Heart right ventricle (tissue), 16 donors: ENCODE measurements around the gene CXorf58. TPM values are rescaled to one million over a fixed set of nuclear protein-coding genes. Genes with fewer than 3 reads are reported as not detected.
"Not testable (repeated sequence)": the region's sequence is repeated elsewhere in the genome, so short reads cannot be mapped to it uniquely, and the experiment has no call there.

Source experiments
- ATAC-seq, 8 donors: fragments of 200-7000 bp; cut with Tn5 transposase; one replicate each; pipeline ENCODE4 v1.9.1; 2020; ENCODE audit warnings: mild to moderate bottlenecking in 8 of 8, moderate library complexity in 8 of 8, moderate number of reproducible peaks in 1 of 8
- DNase-seq, 2 donors: peaks; one replicate each; pipeline ENCODE4 v3.0.0-alpha.2; 2020
- H3K27ac ChIP-seq, 10 donors: fragments of 200-600 bp; sonication (generic) in 2 of 10; one replicate each; pipeline versions ENCODE4 v1.5.0 to v1.8.0; 2020 to 2022; ENCODE audit warnings: mild to moderate bottlenecking in 3 of 10
- H3K27me3 ChIP-seq, 7 donors: fragments of 200-600 bp; one replicate each; pipeline ENCODE4 v1.8.0; 2021 to 2022; ENCODE audit warnings: mild to moderate bottlenecking in 2 of 7
- H3K36me3 ChIP-seq, 9 donors: fragments of 200-600 bp; sonication (generic) in 1 of 9; one replicate each; pipeline versions ENCODE4 v1.5.0 to v1.8.0; 2020 to 2022; ENCODE audit warnings: mild to moderate bottlenecking in 2 of 9
- H3K4me1 ChIP-seq, 9 donors: fragments of 200-600 bp; sonication (generic) in 1 of 9; one replicate each; pipeline versions ENCODE4 v1.5.0 to v1.8.0; 2020 to 2022; ENCODE audit warnings: mild to moderate bottlenecking in 4 of 9
- H3K4me3 ChIP-seq, 10 donors: fragments of 200-600 bp; sonication (generic) in 2 of 10; one replicate each; pipeline versions ENCODE4 v1.5.0 to v1.8.0; 2020 to 2022; ENCODE audit warnings: mild to moderate bottlenecking in 7 of 10, moderate library complexity in 2 of 10
- H3K9me3 ChIP-seq, 11 donors: fragments of 200-600 bp in 10 of 11; sonication (generic) in 2 of 11; one replicate each; pipeline versions ENCODE4 v1.5.0 to v1.8.0; 2013 to 2022; ENCODE audit warnings: mild to moderate bottlenecking in 2 of 11, control low read depth in 1 of 11, moderate library complexity in 1 of 11
- CTCF ChIP-seq, 9 donors: fragments of 200-600 bp; sonication (generic) in 2 of 9; IDR thresholded peaks; one replicate each; pipeline versions ENCODE4 v1.5.0 to v1.8.0; 2021 to 2022; ENCODE audit warnings: antibody characterized with exemption in 9 of 9, mild to moderate bottlenecking in 5 of 9, moderate library complexity in 1 of 9
- WGBS, 2 donors: extraction: QIAGEN DNeasy Blood & Tissue Kit; methylation state at CpG; one replicate each; pipeline ENCODE4 v1.1.7; 2013; ENCODE audit warnings: inconsistent platforms in 1 of 2; 5-methylcytosine and 5-hydroxymethylcytosine counted together
- intact Hi-C, 10 donors: fragments of 100-400 bp; cut with DNase I; formaldehyde crosslinking; loops; one replicate each; pipeline versions ENCODE4 v1.11.1 to v1.14.2; 2022
- polyA plus RNA-seq, 2 donors: library from polyadenylated mRNA; stranded (reverse); fragments of 200-250 nt; gene quantifications; one replicate each; pipeline ENCODE4 v1.2.3, GENCODE V29; 2013
- total RNA-seq, 10 donors: library from RNA; stranded (reverse); fragmentation: NEBNext Ultra II Directional in 3 of 10; extraction: Animal tissue kit (Norgen Biotek cat#: 25700) in 3 of 10; gene quantifications; one replicate each; pipeline versions ENCODE4 v1.2.1 to v1.2.4, GENCODE V29; 2021 to 2023
- donor health status: Arrhythmogenic right ventricular cardiomyopathy.
- donor health status: ischemic (EF 13 %, LVEDD 7.1; RV severe dilation, severe dysfunction).
- donor health status: healthy with polysubstance abuse.
- donor health status: DM: no; HTN: yes; CAD: no.
- donor health status: DM: no; HTN: no; CAD: no.
- donor health status: ischemic (EF 25% LVEDD 6.9; RV normal size, moderate dysfunction).
- donor health status: ischemic (EF 25% LVEDD 5.7; RV mildly dilated, moderate dysfunction).
- donor health status: healthy.
- donor health status: DM: yes; HTN: yes; CAD: no.
- donor health status: Ischemic cardiomyopathy.
- donor health status: ischemic (EF 35%, LVEDD 5.7; RV mildly dilated, moderate dysfunction).
- donor health status: nonischemic (EF 11% LVEDD 7.7; RV severe dilation, severe dysfunction).
- donor health status: DM: yes; HTN: yes; CAD: no.
- donor health status: PGD.
- donor health status: ischemic (EF 29% LVEDD 5.4; RV normal size, mild dysfunction).
- donor health status: nonischemic (EF 23%, LVEDD 6.1; RV moderate dilation, normal function).

Gene CXorf58
- total and polyA plus RNA-seq, 12 donors, result 0.09 to 1.1 (median 0.30) TPM; not detected in 2

- Histone ChIP-seq H3K4me1 (peaks cover 0 to 19% (median 0%) of the 10 kb centered on the region in 9 donors), H3K27me3 (peaks cover 0 to 23% (median 0%) of the 10 kb centered on the region in 7 donors), H3K4me3 (no peak overlapping the region), H3K27ac (no peak overlapping the region), H3K36me3 (no peaks in the 10 kb centered on the region), H3K9me3 (no peaks in the 10 kb centered on the region)
- 96 to 98% methylated on average over 4 of the region's 4 CpGs for WGBS, 2 donors
- no peak for TF ChIP-seq CTCF (IDR thresholded peaks at IDR 0.05)
- ATAC-seq, result no peak
- intact Hi-C loops, result no loop called here
- DNase-seq, result no peak
These were observed 19.9 kb upstream of the CXorf58 start for GRCh38 chrX:23887918-23888317.

- WGBS, 2 donors, result 83 to 95% methylated on average over 3 of the region's 3 CpGs
- H3K36me3 ChIP-seq, result no peaks in the 10 kb centered on the region
- H3K4me1 ChIP-seq, result peaks cover 0 to 13% (median 0%) of the 10 kb centered on the region in 9 donors
- ATAC-seq (no peak), DNase-seq (no peak)
- no peak for TF ChIP-seq CTCF (IDR thresholded peaks at IDR 0.05)
- peaks cover 0 to 34% (median 0%) of the 10 kb centered on the region in 7 donors for H3K27me3 ChIP-seq
- no peaks in the 10 kb centered on the region for H3K9me3 ChIP-seq
- no peak overlapping the region for H3K27ac ChIP-seq
- intact Hi-C loops, result no loop called here
- no peak overlapping the region for H3K4me3 ChIP-seq
These were observed 18.8 kb upstream of the CXorf58 start for GRCh38 chrX:23888887-23889501.

- intact Hi-C loops, result loop anchor here in 1 of 10 donors (10.0 kb wide), 1 partner anchor 46 kb away; no protein-coding TSS in a partner anchor
- peaks cover 0 to 37% (median 0%) of the 10 kb centered on the region in 7 donors for H3K27me3 ChIP-seq
- no peaks in the 10 kb centered on the region for H3K36me3 ChIP-seq
- no peak overlapping the region for H3K27ac ChIP-seq
- DNase-seq (no peak), ATAC-seq (no peak)
- H3K4me3 ChIP-seq, result no peak overlapping the region
- TF ChIP-seq CTCF (IDR thresholded peaks at IDR 0.05), result no peak
- no peaks in the 10 kb centered on the region for H3K4me1 ChIP-seq
- 97 to 100% methylated on average over 4 of the region's 4 CpGs for WGBS, 2 donors
- no peaks in the 10 kb centered on the region for H3K9me3 ChIP-seq
These were observed 16.9 kb upstream of the CXorf58 start for GRCh38 chrX:23890933-23891332.

- WGBS, 2 donors, result 96 to 99% methylated on average over 6 of the region's 6 CpGs
- not testable (repeated sequence) for H3K9me3 ChIP-seq, ATAC-seq, DNase-seq, H3K4me3 ChIP-seq, H3K27ac ChIP-seq, H3K36me3 ChIP-seq
- intact Hi-C loops, result loop anchor here in 1 of 10 donors (10.0 kb wide), 1 partner anchor 50 kb away; no protein-coding TSS in a partner anchor
- H3K27me3 ChIP-seq, result peaks cover 0 to 45% (median 0%) of the 10 kb centered on the region in 7 donors
- peaks cover 0 to 17% (median 5%) of the 10 kb centered on the region in 9 donors for H3K4me1 ChIP-seq
These were observed 12.8 kb upstream of the CXorf58 start for GRCh38 chrX:23894993-23895392.

GRCh38 chrX:23896539-23896938 is 11.3 kb upstream of the CXorf58 start:
- 87 to 92% methylated on average over 4 of the region's 4 CpGs for WGBS, 2 donors
- Histone ChIP-seq H3K27me3 (peaks cover 0 to 36% (median 0%) of the 10 kb centered on the region in 7 donors), H3K4me1 (peaks cover 0 to 31% (median 16%) of the 10 kb centered on the region in 9 donors)
- H3K4me3 ChIP-seq, H3K27ac ChIP-seq, H3K36me3 ChIP-seq, ATAC-seq, H3K9me3 ChIP-seq, DNase-seq: not testable (repeated sequence)
- intact Hi-C loops, result loop anchor here in 1 of 10 donors (10.0 kb wide), 1 partner anchor 52 kb away; no protein-coding TSS in a partner anchor
